SW 1271 (cell line): Measurements from ENCODE around the gene JMJD1C.
"Not testable (repeated sequence)": the region's sequence is repeated elsewhere in the genome, so short reads cannot be mapped to it uniquely, and the experiment has no call there.

Experiments used
- DNase-seq, 2 experiments: peaks; one replicate each; lab custom pipeline; 2025; lab: John Stamatoyannopoulos, UW

The JMJD1C gene

DNA sequence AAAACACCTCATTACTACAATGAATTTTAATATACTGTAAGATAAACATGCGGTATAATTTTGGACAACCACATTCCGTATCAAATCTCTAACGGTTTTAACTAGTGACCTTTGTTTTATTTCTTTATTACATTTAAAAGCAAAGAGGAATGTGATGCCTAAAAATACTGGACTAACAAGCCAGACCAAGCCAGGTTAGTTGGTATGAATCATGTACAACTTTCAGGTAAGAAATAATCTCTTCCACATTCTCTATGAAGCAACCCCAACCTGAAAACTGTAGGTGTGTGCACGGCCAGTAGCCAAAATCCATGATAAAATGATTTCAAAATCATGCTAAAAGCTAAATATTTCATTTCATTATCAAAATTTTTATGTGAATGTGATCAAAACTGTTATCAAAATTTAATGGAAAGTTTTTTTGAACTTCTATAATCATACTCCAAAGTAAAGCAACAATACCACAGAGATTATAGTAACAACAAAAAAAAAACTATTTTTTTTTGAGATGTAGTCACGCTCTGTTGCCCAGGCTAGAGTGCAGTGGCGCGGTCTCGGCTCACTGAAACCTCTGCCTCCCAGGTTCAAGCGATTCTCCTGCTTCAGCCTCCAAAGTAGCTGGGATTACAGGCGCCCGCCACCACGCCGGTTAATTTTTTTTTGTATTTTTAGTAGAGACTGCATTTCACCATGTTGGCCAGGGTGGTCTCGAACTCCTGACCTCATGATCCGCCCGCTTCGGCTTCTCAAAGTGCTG is 205.5 kb downstream of the JMJD1C start:
- DNase-seq, result no peak

DNA sequence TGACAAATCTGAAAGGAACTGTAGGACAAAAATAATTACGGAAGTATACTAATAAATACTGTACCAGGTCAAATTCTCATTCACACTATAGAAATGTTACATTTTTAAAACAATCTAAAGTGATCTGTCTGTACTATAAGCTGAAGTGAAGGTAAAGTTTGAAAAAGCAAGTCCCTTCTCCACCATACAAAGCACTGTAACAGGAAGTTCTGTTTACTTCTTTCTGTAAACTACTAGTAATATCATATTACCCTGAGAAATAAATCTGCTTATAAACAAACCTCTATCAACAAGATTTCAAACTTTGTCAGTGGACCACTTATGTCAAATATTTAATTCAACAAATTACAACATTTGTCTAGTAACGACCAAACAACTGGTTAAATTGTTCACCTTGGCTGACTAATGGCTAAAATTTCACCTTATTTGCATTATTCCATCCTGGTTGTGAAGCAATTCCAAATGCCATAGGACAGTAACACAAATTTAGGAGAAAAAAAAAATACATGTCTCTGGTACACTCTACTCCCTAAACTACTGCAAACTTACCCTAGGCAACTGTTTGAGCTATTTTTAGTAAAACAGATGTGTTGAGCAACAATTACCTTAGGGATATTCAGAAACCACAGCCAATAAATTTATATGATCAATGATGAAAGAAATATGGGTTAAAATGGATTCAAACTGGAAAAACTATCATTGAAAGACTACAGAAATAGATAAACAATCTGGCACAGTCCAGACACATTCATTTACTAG is 206.7 kb downstream of the JMJD1C start:
- DNase-seq, result no peak

DNA sequence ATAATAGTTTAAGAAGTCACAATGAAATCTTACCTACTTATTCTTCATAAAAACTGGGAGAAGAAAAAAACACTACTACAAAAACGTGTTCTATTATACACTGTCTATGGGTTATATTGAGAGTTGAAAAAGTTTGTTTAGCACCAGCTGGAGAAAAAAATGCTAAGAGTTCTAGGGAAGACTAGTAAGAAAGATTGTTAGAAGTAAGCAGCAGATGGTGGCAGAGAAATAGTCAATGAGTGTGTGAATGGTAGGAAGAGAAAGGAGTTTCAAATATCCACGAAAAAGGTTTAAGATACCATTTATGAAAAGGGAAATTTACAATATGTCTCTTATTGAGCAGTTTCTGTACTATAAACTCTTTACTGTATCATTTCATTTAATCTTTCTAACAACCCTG is 208.0 kb downstream of the JMJD1C start:
- DNase-seq, result no peak

DNA sequence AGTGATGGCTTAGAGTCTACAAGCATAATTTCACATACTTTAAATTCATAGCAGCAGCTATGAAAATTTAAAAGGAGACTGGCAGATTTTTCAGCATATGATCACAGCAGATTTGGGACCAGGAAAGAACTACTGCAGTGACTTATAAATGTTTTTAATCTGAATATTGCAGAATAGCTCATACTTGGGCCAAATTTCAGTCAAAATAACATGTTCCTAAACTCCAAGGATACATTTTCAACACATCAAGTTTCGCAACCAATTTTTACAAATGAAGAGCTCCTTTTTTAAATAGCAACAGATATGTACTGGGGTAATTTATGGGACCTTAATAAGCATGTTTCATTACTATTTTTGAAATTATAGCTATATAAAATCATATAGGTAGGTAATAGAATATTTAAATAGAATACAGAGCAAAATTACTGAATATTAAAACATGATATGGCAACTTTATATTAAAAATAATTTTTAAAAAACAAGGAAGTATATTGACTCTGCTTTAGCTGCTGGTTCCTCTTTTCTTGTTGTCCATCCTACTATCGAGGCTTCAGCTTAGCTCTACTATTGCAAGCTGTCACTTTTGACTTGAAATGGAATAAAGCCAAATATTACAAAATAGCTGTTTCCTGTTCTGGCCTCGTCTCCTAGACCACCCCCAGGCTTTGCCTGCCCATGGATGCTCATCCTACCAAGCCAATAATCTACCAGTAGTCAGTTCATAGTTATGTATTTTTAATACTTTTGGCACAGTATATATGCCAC is 209.6 kb downstream of the JMJD1C start:
- no peak for DNase-seq

DNA sequence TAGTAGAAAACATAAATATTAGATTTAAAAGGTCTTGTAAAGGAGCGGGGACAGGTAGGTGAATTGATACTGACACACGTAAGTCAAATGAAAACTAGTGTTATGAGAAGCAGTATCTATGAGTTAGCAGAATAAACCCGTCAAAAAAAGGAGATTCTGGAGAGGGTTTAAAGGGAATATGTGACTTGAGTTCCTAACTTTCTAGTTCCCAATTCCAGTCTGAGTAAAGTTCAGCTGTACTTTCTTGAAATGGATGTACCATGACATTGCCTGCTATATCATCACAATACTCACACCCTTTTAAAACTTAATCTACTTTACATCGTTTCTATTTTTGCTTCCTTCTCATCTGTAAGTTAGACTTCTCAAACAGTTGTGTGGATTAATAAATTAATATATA is 210.5 kb downstream of the JMJD1C start:
- DNase-seq, result no peak

DNA sequence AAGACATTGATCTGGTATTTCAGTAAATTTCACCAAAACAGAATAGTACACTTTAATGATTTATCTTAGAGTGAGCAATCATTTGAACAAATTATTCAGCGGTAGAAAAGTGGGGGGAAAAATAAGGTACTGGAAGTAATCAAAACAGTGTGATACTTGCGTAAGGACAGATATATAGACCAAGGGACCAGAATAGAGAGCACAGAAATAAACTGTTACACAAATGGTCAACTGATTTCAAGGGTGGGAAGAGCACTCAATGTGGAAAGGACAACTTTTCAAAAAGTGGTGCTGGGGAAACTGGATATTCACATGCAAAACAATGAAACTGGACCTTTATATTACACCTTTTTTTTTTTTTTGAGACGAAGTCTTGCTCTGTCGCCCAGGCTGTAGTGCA is 212.7 kb downstream of the JMJD1C start:
- DNase-seq, result no peak

DNA sequence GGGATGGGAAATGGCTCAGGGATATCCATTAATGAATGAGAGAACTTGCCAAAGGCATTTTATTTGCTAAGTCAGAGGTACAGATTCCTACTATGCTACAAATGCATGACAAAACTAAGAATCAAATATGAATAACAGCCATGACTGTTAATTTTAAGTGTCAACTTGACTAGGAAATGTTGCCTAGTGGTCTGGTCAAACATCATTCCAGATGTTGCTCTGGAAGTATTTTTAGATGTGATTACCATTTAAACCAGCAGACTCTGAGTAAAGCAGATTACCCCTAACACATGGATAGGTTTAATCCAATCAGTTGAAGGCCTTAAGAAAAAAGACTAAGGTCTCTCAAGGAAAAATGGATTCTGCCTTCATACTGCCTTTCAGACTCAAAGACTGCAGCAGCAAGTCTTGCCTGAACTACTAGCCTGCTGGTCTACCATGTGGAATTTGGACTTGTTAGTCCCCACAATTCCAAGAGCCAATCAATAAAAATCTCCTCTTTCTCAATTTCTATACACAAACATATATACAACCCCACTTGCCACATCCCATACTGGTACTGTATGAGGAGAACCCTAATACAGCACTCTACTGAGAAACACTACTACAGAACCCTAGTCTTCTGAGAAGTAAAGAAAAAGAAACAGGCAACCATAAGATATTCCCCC is 213.5 kb downstream of the JMJD1C start:
- no peak for DNase-seq

DNA sequence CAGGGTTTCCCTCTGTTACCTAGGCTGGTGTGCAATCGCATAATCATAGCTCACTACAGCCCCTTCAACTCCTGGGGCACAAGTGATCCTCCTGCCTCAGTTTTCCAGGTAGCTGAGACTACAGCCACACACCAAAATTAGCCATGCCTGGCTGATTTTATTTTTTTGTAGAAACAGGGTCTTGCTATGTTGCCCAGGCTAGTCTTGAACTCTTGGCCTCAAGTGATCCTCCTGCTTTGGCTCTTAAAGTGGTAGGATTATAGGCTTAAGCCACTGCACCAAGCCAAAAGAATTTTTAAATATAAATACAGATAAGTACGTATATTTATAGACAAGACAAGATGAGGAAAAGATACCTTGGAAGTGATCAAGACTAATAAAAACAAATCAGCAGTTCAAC is 215.7 kb downstream of the JMJD1C start:
- DNase-seq, result no peak

DNA sequence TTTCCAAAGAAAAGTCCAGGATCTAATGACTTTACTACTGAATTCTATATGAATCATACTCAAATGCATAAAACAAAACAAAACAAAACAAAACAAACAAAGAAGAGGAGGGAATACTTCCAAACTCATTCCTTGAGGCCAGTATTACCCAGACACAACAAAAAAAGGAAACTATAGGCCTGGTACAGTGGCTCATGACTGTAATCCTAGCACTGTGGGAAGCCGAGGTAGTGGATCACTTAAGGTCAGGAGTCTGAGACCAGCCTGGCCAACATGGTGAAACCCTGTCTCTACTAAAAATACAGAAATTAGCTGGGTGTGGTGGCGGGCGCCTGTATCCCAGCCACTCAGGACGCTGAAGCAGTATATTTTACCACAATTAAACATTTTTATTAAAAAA is 218.0 kb downstream of the JMJD1C start:
- no peak for DNase-seq

DNA sequence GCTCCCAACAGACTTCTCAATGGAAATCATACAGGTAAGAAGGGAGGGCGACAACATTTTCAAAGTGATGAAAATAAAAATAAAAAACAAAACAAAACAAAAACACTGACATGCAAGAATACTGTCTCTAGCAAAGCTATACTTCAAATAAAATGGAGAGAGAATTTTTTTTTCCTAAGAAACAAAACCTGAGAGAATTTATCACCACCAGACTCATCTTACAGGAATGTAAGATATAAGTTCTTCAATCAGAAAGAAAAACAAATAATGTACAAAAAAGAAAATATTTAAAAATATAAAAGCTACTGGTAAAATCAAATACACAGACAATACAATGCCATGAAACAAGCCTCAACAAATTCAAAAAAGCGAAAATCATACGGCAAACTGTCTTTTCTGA is 219.4 kb downstream of the JMJD1C start:
- DNase-seq, result no peak

DNA sequence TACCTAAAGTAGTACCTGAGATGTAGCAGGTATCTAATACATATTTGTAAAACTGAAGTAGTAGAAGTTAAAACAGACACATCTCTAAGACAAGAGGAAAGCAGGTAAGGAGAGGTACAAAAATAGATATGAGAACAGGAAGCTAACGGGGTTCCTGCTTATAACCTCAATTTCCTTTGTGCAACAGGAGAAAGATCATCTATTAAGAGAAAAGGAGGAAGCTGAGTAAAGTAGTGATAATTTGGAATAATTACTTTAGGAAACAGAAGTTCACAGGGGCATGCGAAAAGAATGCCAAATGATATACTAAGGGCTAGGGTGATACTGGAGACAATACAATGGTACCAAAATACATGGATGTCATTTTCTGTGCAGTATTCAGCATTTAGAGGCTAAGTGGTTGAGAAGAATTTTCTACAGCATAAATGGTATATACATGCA is 223.9 kb downstream of the JMJD1C start:
- DNase-seq, result no peak

DNA sequence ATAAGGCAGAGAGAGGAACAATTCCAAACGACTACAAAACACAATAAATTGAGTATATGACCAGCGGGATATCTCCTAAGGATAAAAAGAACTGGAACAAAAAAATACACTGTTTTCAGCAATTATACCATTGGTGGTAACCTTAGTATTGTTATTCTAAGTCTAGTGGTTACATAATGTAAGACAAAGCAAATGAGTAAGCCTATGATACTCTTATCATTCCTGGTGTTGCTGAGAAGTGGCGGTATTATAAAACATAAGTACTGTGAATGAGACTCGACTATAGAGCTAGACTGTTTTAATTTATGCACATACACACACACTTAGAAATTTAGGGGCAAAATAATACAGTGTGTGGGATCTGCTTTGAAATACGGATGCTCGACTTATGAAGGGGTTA is 225.0 kb downstream of the JMJD1C start:
- DNase-seq, result no peak

DNA sequence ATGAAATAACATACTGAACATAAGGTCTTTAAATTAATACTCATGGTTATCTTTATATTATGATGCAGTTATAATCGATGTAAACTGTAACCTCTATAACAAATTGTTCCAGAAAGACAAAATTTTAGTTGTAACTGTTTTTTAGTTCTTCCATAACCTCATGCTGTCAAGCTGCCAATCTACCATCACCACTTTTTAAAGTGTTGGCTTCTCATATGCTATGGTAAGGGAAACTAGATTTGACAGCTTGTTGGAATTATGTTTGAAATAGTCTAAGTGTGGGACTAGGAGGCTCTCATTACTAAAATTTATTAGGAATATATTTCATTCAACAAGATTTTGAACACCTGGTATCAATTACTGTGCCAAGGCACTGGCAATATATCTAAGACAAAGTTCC is 227.3 kb downstream of the JMJD1C start:
- DNase-seq, result no peak

DNA sequence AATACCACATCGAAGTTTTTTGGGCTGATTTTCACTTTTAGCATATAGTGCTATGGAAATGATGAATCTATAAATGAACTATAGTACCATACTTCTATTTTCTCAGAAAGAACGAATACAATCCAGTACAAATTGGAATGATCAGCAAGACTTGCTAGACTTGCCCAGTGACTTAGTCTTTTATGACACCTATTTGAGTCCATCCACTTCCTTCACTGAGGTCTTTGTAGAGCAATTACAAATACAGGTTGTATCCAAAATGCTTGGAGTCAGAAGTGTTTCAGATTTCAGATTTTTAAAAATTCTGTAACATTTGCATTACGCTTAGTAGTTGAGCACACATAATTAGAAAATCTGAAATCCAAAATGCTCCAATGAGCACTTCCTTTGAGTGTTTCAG is 228.4 kb downstream of the JMJD1C start:
- no peak for DNase-seq

DNA sequence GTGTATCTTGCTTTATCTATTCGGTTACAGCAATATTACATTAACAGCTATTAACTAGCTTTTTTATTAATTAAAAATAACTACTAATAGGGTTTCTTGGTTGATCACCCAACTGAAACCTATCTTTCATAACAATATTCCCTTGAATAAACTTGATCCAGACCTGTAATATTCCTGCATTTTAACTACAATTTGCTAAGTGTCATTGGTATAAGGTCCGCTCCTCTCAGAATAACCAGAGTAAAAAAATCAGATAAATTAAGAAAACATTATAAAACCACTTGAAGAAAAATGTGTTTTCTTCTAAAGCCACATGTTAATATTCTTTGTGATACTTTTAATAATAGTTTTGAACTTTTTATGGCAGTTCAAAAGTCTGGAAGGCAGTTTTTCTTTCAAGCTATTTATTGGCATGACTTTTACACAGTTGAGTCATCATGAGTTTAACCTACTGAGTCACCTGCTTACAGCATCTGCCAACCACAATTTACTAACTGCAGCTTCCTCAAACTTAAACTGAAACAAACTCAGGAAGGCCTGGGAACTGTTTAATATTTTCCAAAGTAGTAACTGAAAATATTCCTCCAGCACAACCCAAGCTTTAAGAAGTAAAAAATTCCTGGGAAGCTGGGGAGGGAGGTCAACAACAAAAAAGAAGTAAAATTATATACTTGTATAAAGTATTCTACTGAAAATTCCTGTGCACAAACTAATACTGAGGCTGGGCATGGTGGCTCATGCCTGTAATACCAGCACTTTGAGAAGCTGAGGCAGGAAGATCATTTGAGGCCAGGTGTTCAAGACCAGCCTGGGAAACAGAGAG is 229.5 kb downstream of the JMJD1C start:
- DNase-seq, result peak; percentile 58 to 91

DNA sequence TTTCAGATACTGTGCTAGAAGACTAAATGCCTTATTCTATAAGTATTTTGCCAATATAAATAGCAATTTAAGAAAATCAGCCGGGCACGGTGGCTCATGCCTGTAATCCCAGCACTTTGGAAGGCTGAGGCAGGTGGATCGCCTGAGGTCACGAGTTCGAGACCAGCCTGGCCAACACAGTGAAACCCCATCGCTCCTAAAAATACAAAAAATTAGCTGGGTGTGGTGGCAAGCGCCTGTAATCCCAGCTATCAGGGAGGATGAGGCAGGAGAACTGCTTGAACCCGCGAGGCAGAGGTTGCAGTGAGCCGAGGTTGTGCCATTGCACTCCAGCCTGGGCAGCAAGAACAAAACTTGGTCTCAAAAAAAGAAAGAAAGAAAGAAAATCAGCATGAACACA is 230.6 kb downstream of the JMJD1C start:
- not testable (repeated sequence) for DNase-seq

DNA sequence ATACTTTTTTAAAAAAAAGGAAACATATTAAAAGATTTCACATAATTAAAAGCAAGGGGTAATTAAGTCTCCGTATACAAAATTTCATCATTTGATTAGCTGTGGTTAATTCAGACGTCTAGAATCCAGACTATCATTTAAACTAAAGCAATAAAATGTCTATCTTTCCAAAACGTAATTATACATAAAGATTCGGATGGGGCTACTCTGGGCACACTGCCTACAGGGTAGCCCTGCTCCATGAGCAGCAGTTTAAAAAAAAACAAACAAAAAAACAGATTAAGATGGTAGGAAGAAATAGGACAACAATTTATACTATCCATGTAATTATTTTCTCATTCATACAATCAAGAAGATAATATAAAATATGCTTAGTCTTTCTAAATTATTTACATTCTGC is 236.6 kb downstream of the JMJD1C start:
- DNase-seq, result no peak

DNA sequence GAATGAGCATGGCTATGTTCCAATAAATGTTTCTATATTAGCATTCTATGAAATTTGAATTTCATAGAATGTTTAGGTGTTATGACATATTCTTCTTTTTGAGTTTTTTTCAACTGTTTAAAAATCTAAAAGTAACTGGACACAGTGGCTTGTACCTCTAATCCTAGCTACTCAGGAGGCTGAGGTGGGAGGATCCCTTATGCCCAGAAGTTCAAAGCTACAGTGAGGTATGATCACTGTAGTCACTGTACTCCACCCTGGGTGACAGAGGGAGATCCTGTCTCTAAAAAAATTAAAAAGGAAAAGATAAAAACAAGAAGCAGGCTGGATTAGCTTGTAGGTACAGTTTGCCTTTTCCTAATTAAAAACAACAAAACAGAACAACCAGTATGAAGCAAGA is 237.5 kb downstream of the JMJD1C start:
- DNase-seq, result no peak

DNA sequence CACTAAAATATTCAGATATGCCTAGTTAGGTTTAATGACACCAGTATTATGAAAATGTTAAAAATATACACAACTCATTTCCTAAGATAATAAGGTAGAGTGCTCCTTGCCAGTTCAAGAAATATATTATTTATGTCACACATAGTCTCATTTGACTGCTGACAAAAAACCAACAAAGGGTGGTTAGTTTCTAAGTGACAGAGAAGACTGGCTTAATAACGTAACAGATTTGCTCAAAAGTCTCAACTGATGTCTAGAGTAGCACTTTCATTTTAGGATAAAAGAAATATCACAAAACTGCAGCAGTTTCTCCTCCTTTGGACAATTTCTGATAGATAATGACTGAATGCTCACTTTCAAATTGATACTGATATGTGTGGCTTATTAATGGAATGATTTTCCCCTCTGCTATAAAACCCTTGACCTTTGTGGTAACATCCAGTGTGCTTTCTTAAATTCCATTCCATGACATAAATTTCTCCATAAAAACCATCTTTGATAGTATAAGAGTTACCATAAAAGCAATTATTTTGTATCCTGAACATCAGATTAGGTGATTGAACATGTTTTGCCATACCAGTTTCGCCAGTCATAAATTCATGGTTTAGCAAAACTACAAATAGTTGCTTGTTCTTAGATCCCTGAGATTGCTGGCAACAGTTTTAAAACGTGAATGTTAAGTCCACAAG is 238.4 kb downstream of the JMJD1C start:
- no peak for DNase-seq

DNA sequence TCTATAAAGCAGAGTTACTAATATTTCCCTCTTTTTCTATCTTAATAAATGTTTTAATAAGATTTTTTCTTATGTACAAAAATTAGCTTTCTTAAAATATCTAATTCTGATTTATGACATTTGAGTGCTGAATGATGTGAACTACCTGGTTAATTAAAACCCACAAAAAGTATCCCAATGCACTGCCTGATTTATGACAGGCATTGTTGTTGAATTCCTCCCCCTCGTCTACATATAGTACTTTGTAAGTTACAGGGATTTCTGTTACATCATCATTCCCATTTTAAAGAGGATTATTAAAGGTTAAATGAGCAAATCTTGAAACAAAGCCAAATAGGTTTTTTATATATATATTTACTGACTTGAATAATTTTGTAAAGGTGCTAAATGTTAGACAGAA is 241.5 kb downstream of the JMJD1C start:
- no peak for DNase-seq

DNA sequence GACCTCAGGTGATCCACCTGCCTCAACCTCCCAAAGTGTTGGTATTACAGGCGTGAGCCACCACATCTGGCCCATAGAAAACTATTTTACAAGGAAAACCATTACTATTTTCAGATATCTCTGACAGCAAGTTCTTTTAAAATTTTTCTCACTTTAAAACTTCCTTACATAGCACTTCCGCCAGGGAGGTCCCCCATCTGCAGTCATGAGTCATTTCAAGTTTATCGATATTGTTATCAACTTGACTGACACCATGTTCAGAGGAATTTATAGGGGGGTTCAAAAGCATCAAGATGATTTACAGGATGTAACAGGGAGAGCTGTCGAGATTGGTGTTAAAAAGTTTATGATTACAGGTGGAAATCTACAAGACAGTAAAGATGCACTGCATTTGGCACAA is 243.8 kb downstream of the JMJD1C start:
- no peak for DNase-seq
